GM12873 (cell line): Measurements from ENCODE around the gene KDM4B.

Source experiments
- CTCF ChIP-seq: IDR thresholded peaks from 2 replicates; pipeline ENCODE4 v1.5.1; 2012; ENCODE audit warnings: low read depth, mild to moderate bottlenecking, moderate library complexity, low read length, control low read depth; ENCODE audit not compliant: insufficient read depth; ENCODE audit errors: missing control alignments

Gene KDM4B

GRCh38 chr19:5099701-5100221, 130.8 kb downstream of the KDM4B start:
- TF ChIP-seq CTCF, result no peak

GRCh38 chr19:5101871-5102270, 133.0 kb downstream of the KDM4B start:
- TF ChIP-seq CTCF, result no peak

GRCh38 chr19:5102520-5102919, 133.6 kb downstream of the KDM4B start:
- TF ChIP-seq CTCF, result no peak

GRCh38 chr19:5103061-5103701, 134.3 kb downstream of the KDM4B start:
- no peak for TF ChIP-seq CTCF

GRCh38 chr19:5103812-5104410, 135.0 kb downstream of the KDM4B start:
- TF ChIP-seq CTCF, result no peak

- TF ChIP-seq CTCF, result no peak
These were observed 136.0 kb downstream of the KDM4B start for GRCh38 chr19:5104871-5105351.

GRCh38 chr19:5106191-5106726, 137.3 kb downstream of the KDM4B start:
- TF ChIP-seq CTCF, result no peak
